HG03060 (cell line): Measurements from ENCODE around the gene RNF26.

Experiments
- ATAC-seq: cut with Tn5 transposase; IDR thresholded peaks from one replicate; pipeline ENCODE4 v1.9.1; 2021; ENCODE audit warnings: low read depth, moderate number of reproducible peaks; ENCODE audit not compliant: unreplicated experiment

The RNF26 gene

DNA sequence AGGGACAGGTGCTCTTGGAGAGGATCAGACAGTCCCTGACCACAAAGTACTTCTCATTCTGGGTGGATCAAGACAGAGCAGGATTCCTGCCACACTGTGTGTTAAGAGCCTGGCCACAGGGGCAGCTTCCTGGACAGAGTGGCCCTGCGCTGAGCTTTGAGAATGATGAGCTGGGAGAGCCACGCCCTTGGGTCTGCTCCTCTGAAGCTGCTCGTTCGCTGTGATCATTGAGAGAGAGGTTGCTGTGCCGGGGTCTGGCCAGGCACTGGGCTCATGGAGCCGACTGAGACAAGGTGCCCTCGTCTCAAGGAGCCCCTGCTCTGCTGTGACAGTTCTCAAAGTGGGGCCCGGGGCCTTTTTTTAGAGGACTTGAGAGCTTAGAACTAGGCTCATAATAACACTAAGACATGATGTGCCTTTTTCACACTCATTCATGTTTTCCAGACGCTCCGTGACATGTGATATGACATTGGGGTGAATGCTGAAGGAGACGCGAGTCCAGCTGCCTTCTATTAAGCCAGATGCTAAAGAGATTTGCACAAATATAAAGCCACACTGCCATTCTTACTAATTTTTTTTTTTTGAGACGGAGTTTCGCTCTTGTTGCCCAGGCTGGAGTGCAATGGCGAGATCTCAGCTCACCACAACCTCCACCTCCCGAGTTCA, 13.7 kb downstream of the RNF26 start:
- ATAC-seq = no peak

DNA sequence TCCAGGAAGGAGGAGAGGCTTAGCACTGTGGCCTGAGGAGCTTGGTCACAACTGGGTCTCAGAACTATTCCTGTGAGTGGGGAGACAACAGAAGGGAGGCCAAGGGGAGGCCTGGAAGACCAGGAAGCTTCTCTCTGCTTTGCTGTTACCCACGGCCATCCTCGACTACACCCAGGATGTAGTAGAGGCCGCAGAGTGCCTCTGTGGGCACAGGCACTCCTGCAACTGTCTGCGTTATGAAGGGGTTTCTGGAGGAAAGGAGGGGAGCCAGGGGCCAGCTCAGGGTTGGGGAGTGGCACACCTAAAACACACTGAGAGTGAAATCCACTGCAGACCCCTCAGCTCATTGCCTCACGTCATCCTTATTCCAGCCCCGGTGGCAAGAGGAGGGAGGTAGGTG, 16.0 kb downstream of the RNF26 start:
- no peak for ATAC-seq

- ATAC-seq = no peak
Measured at GRCh38 chr11:119351232-119351631, 16.9 kb downstream of the RNF26 start.

DNA sequence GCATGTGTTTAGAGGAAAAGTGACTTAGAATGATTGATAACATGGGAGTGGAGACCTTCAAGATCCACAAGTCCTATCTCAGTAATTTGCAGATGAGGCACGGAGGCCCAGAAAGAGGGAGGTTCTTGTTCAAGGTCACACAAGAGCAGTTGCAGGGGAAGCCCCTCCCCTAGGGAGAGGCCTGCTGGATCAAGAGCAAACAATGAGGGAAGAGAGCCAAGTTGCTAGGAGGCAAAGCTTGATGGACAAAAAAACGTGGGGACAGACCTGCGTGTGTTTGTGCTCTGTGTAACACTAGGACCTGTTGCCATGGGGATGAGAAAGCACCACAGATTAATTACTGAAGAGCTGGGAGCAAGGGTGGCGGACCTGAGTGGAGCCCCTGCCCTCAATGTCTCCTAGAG, 18.5 kb downstream of the RNF26 start:
- ATAC-seq = no peak

DNA sequence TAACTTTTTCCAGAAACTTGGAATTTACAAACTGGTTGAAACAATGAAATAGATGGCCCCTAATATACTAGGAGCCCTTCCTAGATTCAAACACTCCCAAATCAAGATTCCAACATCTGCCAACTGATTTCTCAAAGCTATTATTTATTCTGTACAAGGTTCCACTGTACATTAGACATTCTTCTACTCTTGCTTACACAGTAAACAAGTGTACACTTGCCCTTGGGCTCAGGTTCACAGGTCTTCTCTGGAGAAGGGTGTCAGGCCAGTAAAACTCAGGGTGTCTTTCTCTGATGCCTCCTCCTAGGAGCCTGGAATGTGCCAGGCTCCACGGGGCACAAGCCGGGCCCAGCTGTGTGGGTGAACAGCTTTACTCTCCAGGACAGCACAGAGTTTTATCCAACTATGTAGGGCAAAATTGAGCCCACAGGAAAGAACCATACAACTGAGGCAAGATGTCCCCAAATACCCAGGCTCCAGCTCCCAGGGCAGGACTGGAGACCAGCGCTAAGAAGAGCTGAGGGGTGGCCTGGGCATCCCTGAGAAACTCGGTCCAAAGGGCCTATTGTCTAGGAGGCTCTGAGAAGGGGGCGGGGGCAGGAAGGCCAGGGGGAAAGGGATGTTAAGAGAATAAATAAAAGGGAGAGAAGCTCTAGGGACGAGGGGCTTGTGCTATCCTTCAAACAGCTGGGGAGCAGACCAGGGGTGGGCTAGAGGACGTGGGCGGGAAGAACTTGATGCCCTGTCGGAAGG, 20.9 kb downstream of the RNF26 start:
- no peak for ATAC-seq

DNA sequence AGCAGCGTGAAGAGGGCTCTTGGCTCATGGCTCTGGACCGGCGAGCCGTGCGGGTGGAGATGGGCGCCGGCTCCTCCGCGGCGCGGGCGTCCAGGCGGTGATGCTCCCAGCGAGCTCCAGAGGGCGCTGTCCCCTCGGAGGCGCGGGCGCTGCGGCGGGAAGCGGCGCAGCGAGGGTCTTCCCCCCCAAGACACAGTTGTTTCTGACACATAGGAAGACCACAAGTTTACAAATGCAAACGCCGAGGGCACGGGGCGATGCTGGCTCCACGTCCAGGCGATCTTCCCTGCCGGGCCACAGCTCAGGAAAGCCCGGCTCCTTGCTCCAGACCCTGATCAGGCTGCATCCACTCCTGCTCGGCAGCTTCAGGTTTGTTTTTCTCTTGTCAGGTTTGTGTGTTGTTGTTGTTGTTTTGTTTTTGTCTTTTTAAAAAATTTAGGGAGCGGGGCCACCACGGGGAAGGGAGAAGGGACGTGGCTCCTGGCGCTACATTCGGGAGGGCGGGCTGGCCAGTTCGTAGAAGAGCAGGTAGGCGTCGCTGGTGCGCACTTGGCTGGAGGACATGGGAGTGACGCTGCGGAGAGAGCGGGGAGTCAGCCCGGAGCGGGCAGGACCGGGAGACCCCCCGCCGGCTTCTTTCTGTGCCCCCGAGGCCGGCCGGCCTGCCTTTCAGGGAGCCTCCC, 22.2 kb downstream of the RNF26 start:
- ATAC-seq = no peak

GRCh38 chr11:119357074-119357473, 22.7 kb downstream of the RNF26 start:
- ATAC-seq = no peak

- ATAC-seq = no peak
Measured at GRCh38 chr11:119359365-119360214, 25.3 kb downstream of the RNF26 start.

GRCh38 chr11:119361056-119361787, 26.9 kb downstream of the RNF26 start:
- no peak for ATAC-seq

DNA sequence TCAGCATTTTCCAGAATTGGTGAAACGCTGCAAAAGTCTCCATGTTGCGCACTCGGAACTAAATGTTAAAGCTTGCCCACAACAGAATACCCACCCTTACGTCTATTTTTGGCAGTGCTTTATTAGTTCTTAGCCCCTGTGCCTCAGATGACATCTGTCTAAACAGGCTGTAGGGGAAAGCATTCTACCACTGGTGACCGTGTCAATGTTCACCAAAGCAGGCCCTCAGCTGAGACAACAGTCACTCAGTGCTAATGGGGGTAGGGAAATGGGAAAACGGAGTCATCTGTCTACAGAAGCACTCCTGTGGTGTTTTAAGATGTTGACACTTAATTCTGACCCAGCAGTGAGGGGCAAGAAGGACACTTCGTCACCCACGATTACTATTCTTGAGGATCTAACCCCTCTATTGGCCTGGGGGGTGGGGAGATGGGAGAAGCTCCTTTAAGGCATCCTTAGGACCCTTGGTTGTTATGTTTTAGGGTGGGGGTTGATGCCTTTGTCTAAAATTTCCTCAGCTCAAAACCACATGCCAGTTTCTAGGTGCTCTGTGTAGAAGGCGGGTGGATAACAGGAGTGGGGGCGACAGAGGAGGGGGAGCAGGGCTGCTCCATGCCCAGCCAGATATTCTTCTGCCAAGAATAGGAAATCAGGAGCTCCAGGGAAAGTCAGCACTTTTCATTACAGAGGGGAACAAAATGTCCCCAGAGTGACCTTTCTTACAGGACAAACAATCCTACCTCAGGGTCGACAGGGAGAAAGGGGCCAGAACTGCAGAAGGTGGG, 27.8 kb downstream of the RNF26 start:
- no peak for ATAC-seq

DNA sequence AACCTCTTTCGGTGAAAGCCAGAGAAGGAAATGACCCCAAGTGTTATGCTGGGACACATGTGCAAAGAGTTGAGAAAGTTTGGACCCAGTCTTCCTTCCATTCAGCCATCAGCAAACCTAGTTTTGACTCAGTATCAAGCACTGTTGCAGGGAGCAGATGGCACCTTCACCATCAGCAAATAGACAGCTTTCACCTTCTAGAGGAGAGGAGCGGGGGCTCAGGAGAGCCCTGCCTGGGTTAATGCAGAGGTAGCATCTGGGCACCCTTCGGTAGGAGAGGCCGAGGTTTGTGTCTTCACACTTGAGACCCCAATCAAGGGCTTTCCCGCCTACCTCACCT, 28.4 kb downstream of the RNF26 start:
- ATAC-seq = no peak

DNA sequence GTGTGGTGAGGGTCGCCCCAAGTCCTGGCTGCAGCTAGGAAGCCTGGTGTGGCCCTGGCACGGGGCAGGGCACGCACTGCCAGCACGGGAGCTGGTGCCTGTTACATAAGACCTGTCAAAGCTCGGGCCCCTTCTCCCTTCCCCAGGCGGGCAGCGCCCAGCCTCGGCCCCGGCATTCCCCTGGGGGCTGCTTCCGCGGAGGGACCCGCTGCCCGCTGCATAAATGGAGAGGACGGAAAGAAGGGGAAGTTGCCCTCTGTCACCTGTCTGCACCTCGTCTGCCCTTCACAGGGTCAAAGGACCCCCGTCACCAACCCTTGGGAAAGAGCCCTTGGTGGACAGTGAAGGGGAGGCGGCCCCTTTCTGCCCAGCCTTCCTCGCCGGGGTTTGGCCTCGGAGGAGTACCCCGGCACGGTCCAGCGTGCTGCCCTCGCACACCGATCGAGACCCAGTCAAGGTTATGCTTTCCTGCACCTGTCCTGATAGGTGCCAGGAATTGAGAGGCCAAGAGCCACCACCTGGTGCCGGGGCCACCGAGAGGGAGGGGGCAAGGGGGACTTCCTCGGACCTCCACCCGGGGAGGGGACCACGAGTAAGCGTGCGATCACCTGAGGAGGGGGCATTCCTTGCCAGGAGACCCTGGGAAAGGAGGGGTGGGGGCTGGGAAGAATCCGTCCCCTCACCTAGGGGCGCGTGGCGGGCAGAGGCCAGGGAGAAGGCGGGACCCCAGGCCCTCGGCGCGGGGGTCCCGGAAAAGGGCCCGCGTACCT, 28.9 kb downstream of the RNF26 start:
- no peak for ATAC-seq

DNA sequence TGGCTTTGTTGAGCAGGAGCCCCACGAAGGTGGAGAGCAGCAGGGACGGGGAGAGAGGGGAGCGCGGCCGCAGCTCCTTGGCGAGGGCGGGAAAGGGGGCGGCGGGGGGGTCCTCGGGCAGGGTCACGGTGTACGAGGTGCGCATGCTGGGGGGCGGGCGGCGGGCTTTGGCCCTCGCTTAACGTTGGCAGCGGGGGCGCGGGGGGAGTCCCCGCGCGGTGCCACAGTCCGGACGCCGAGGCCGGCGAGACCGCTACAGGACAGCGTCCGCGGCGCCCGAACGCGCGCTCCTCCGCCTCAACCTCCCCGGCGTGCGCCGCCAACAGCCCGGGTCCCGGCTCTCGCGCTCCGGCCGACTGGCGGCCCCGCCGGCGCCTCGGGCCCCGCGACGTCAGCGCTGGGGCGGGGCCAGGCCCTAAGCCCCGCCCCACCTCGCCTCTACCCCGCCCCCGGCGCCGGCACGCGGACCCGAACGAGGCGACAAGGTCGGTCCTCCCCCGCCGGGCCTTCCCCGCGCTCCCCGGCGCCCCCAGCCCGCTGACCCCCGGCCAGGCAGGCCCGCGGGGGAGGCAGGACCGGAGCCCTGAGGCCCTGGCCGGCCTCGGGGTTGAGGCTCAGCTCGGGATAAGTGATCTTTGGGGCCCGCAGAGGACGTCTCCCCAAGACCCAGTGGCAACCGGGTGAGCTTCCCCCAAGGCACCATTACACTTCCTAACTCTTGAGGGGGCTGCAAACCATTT, 29.7 kb downstream of the RNF26 start:
- no peak for ATAC-seq

DNA sequence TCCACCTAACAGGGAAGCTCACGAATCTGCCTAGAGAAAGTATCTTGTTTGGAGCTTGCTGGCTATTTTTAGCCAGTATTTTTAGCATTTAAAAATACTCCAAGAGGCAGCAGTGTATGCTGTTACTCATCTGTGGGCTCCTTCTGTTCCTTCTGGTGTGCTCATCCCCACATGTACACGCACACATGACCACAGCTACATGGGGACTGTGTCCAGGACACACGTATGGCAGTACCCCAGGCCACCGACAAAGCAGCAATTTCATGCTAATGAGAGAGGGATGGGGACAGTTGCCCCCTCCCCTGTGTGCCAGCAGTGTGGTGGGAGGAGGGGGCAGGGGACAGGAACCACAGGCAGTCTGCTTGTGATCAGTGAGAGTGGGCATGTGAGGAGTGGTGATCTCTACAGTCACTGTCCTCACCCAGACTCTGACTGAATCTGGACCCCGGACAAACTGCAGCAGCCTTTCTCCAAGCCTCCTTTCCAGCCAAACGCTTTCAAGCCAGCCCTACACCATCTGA, 30.8 kb downstream of the RNF26 start:
- no peak for ATAC-seq

GRCh38 chr11:119366690-119367620, 32.6 kb downstream of the RNF26 start:
- ATAC-seq = no peak

- ATAC-seq = no peak
Measured at GRCh38 chr11:119367661-119368120, 33.4 kb downstream of the RNF26 start.
